H1 (cell line): ENCODE measurements around the gene FAM193A. TPM values are rescaled to one million over a fixed set of nuclear protein-coding genes. Genes with fewer than 3 reads are reported as not detected.
"Not testable (repeated sequence)": the region's sequence is repeated elsewhere in the genome, so short reads cannot be mapped to it uniquely, and the experiment has no call there.

ENCODE experiments used
- CTCF ChIA-PET: fragments of 300-600 bp; sonication (Branson Sonifier 250); formaldehyde crosslinking; loops from one replicate; lab custom pipeline; 2021; ENCODE audit not compliant: partially characterized antibody; lab: Charles Lee
- POLR2A ChIA-PET: fragments of 300-600 bp; sonication (Branson Sonifier 250); formaldehyde crosslinking; loops from one replicate; lab custom pipeline; 2021; ENCODE audit warnings: inconsistent platforms; ENCODE audit not compliant: partially characterized antibody; lab: Charles Lee
- DNase-seq, 2 experiments: peaks; one replicate each; pipeline versions ENCODE4 v3.0.0 to v3.0.0-alpha.2; 2010 to 2022; ENCODE audit warnings: low spot score in 2 of 2, low read depth in 1 of 2, mixed read lengths in 1 of 2
- FAIRE-seq: peaks from 2 replicates; lab custom pipeline; 2011; peaks lifted over from hg19 to GRCh38; lab: Jason Lieb, UNC
- H2AFZ ChIP-seq: 2 replicates; pipeline ENCODE4 v1.8.1; 2012; ENCODE audit warnings: low read length, inconsistent platforms
- H2AK5ac ChIP-seq: 2 replicates; pipeline ENCODE4 v1.6.1; 2013; ENCODE audit warnings: low read depth, low read length
- H2BK120ac ChIP-seq: replicated peaks from 2 replicates; pipeline ENCODE3; 2013; ENCODE audit warnings: low read depth, low read length, inconsistent platforms
- H2BK12ac ChIP-seq: 2 replicates; pipeline ENCODE4 v1.6.1; 2013; ENCODE audit warnings: low read depth, low read length
- H2BK15ac ChIP-seq: 2 replicates; pipeline ENCODE4 v1.6.1; 2013; ENCODE audit warnings: low read length
- H2BK20ac ChIP-seq: 2 replicates; pipeline ENCODE4 v1.6.1; 2013; ENCODE audit warnings: low read length
- H2BK5ac ChIP-seq: 2 replicates; pipeline ENCODE4 v1.6.1; 2013; ENCODE audit warnings: low read depth, low read length
- H3K14ac ChIP-seq: 2 replicates; pipeline ENCODE4 v1.6.1; 2013; ENCODE audit warnings: inconsistent platforms; ENCODE audit not compliant: insufficient read length
- H3K18ac ChIP-seq: 2 replicates; pipeline ENCODE4 v1.6.1; 2013; ENCODE audit warnings: low read length; ENCODE audit errors: extremely low read depth
- H3K23ac ChIP-seq: 2 replicates; pipeline ENCODE4 v1.6.1; 2013; ENCODE audit warnings: inconsistent platforms; ENCODE audit not compliant: insufficient read length
- H3K23me2 ChIP-seq: 2 replicates; pipeline ENCODE4 v1.6.1; 2013; ENCODE audit warnings: low read depth, low read length
- H3K27ac ChIP-seq: 2 replicates; pipeline ENCODE4 v1.6.1; 2011; ENCODE audit warnings: low read depth, low read length, inconsistent platforms
- H3K27me3 ChIP-seq, 4 experiments: replicated peaks in 1 of 4; 1 replicate in 1 of 4; 2 replicates in 3 of 4; pipeline versions ENCODE4 v1.6.1 to v1.8.1; 2011 to 2013; ENCODE audit warnings: low read length in 3 of 4, mild to moderate bottlenecking in 3 of 4, inconsistent platforms in 2 of 4, mixed read lengths in 2 of 4, moderate library complexity in 1 of 4; ENCODE audit not compliant: control insufficient read depth in 3 of 4, insufficient read depth in 3 of 4; ENCODE audit errors: extremely low read depth in 1 of 4
- H3K36me3 ChIP-seq, 4 experiments: 2 replicates each; pipeline versions ENCODE4 v1.6.1 to v1.8.1; 2011 to 2013; ENCODE audit warnings: mild to moderate bottlenecking in 4 of 4, low read length in 3 of 4, moderate library complexity in 2 of 4, control low read depth in 1 of 4, inconsistent platforms in 1 of 4; ENCODE audit not compliant: insufficient read depth in 4 of 4, control insufficient read depth in 2 of 4
- H3K4ac ChIP-seq: replicated peaks from 2 replicates; pipeline ENCODE3; 2013; ENCODE audit warnings: low read length, low read depth, mixed read lengths, inconsistent platforms; ENCODE audit not compliant: insufficient read length
- H3K4me1 ChIP-seq, 4 experiments: replicated peaks in 1 of 4; 1 replicate in 1 of 4; 2 replicates in 3 of 4; pipeline versions ENCODE4 v1.6.1 to v1.8.1; 2011 to 2013; ENCODE audit warnings: low read length in 3 of 4, inconsistent platforms in 2 of 4, mixed read lengths in 1 of 4; ENCODE audit not compliant: insufficient read depth in 4 of 4, control insufficient read depth in 3 of 4
- H3K4me2 ChIP-seq, 2 experiments: 2 replicates each; pipeline versions ENCODE4 v1.6.1 to v1.8.1; 2011 to 2013; ENCODE audit warnings: low read depth in 2 of 2, low read length in 2 of 2, control low read depth in 1 of 2, inconsistent platforms in 1 of 2, mild to moderate bottlenecking in 1 of 2; ENCODE audit not compliant: insufficient read depth in 1 of 2
- H3K4me3 ChIP-seq, 4 experiments: fragments of 200-600, 300-600 bp in 1 of 4; sonication (generic), shearing (Covaris generic), sonication (Bioruptor Twin) in 1 of 4; 2 replicates each; pipeline versions ENCODE4 v1.5.1 to v1.8.1; 2011 to 2016; ENCODE audit warnings: low read length in 4 of 4, low read depth in 3 of 4, control low read depth in 2 of 4, inconsistent platforms in 2 of 4, mild to moderate bottlenecking in 2 of 4, mixed read lengths in 1 of 4, moderate library complexity in 1 of 4; ENCODE audit not compliant: insufficient read depth in 2 of 4; ENCODE audit errors: extremely low read depth in 1 of 4
- H3K56ac ChIP-seq: replicated peaks from 2 replicates; pipeline ENCODE3; 2013; ENCODE audit warnings: low read depth, mild to moderate bottlenecking, mixed read lengths, low read length, inconsistent platforms; ENCODE audit not compliant: insufficient read length
- H3K79me1 ChIP-seq: 2 replicates; pipeline ENCODE4 v1.6.1; 2013; ENCODE audit warnings: low read depth, low read length, control low read depth
- H3K79me2 ChIP-seq, 2 experiments: 2 replicates each; pipeline versions ENCODE4 v1.6.1 to v1.8.1; 2012 to 2013; ENCODE audit warnings: low read length in 2 of 2, mild to moderate bottlenecking in 2 of 2, inconsistent platforms in 1 of 2; ENCODE audit not compliant: insufficient read depth in 2 of 2, control insufficient read depth in 1 of 2
- H3K9ac ChIP-seq, 4 experiments: replicated peaks in 1 of 4; 1 replicate in 1 of 4; 2 replicates in 3 of 4; pipeline versions ENCODE4 v1.6.1 to v1.8.1; 2011 to 2013; ENCODE audit warnings: low read depth in 3 of 4, low read length in 3 of 4, control low read depth in 2 of 4, mild to moderate bottlenecking in 2 of 4, moderate library complexity in 2 of 4, inconsistent platforms in 1 of 4; ENCODE audit errors: extremely low read depth in 1 of 4
- H3K9me3 ChIP-seq, 2 experiments: 2 replicates each; pipeline versions ENCODE4 v1.6.1 to v1.8.1; 2012 to 2013; ENCODE audit warnings: mild to moderate bottlenecking in 2 of 2, moderate library complexity in 2 of 2, control low read depth in 1 of 2, inconsistent platforms in 1 of 2, low read depth in 1 of 2, low read length in 1 of 2, mixed read lengths in 1 of 2; ENCODE audit not compliant: insufficient read depth in 2 of 2
- H4K20me1 ChIP-seq, 2 experiments: replicated peaks in 1 of 2; 2 replicates each; pipeline versions ENCODE3 to v1.8.1; 2011 to 2013; ENCODE audit warnings: inconsistent platforms in 2 of 2, low read length in 2 of 2, mild to moderate bottlenecking in 1 of 2; ENCODE audit not compliant: insufficient read depth in 2 of 2, control insufficient read depth in 1 of 2
- H4K5ac ChIP-seq: 2 replicates; pipeline ENCODE4 v1.6.1; 2013; ENCODE audit warnings: low read length, low read depth, mixed read lengths, inconsistent platforms; ENCODE audit not compliant: insufficient read length
- H4K8ac ChIP-seq: 2 replicates; pipeline ENCODE4 v1.8.0; 2013; ENCODE audit warnings: mild to moderate bottlenecking, moderate library complexity, low read length, inconsistent platforms; ENCODE audit not compliant: insufficient read depth; ENCODE audit errors: extremely low read depth
- H4K91ac ChIP-seq: replicated peaks from 2 replicates; pipeline ENCODE3; 2013; ENCODE audit warnings: low read length, mixed read lengths, inconsistent platforms; ENCODE audit not compliant: insufficient read length
- WGBS, 2 experiments: shearing (Covaris generic) in 1 of 2; methylation state at CpG; one replicate each; pipeline versions ENCODE4 v1.1.6 to v1.1.7; 2013 to 2015; ENCODE audit warnings: low lambda C conversion rate in 2 of 2, mixed read lengths in 2 of 2, inconsistent platforms in 1 of 2, low coverage in 1 of 2, missing lambda C conversion rate in 1 of 2; ENCODE audit not compliant: insufficient replicate concordance in 2 of 2, insufficient coverage in 1 of 2, insufficient read length in 1 of 2; ENCODE audit errors: extremely low coverage in 1 of 2, missing lambda C conversion rate in 1 of 2; 5-methylcytosine and 5-hydroxymethylcytosine counted together
- polyA plus RNA-seq, 7 experiments: library from polyadenylated mRNA; depleted of rRNA in 3 of 7; stranded (reverse) in 5 of 7; unstranded in 2 of 7; fragments of >200 nt in 5 of 7; fragments of 200-250 nt in 2 of 7; gene quantifications; 1 replicate in 5 of 7; 2 replicates in 1 of 7; 4 replicates in 1 of 7; pipeline versions ENCODE4 v1.2.1 to v1.2.3, GENCODE V29; 2011 to 2013; ENCODE audit warnings: missing spikeins in 2 of 7, mixed read lengths in 2 of 7
- total RNA-seq: library from RNA; stranded (reverse); fragmentation: NEBNext Ultra II Directional; extraction: Animal tissue kit (Norgen Biotek cat#: 25700); gene quantifications from 2 replicates; pipeline ENCODE4 v1.2.1, GENCODE V29; 2021

The FAM193A gene
- total and polyA plus RNA-seq, 2 of the 8 experiments (the other 6 are each of a cell fraction or from before 2014, with no cell fraction given) = 8.7 to 26.2 TPM

- H3K18ac ChIP-seq, CTCF ChIA-PET, DNase-seq, H2BK120ac ChIP-seq, H3K4me2 ChIP-seq, H4K91ac ChIP-seq, H3K27ac ChIP-seq, H2BK5ac ChIP-seq, H3K4ac ChIP-seq, H3K56ac ChIP-seq, H3K79me2 ChIP-seq, H3K23ac ChIP-seq, H4K8ac ChIP-seq, H3K9me3 ChIP-seq, H3K27me3 ChIP-seq, H3K4me3 ChIP-seq, H2BK12ac ChIP-seq, FAIRE-seq, H3K14ac ChIP-seq, H2AFZ ChIP-seq, H2BK20ac ChIP-seq, H4K5ac ChIP-seq, H3K9ac ChIP-seq, H3K23me2 ChIP-seq, H2BK15ac ChIP-seq, H3K4me1 ChIP-seq, H2AK5ac ChIP-seq: not testable (repeated sequence)
- peaks cover 26 to 62% (median 47%) of the 10 kb centered on the region in 4 experiments for H3K36me3 ChIP-seq
- POLR2A ChIA-PET = interaction anchor here (1.2 to 1.7 kb wide), 2 partner anchors 9 to 19 kb away, joined by 4 to 6 read pairs; no protein-coding TSS in a partner anchor
- H3K79me1 ChIP-seq = peaks cover 13% of the 10 kb centered on the region; the same call in 1 of the 2 replicates
- WGBS, 2 experiments = 93% methylated on average over 9 of the region's 9 CpGs; no CpG with 5 or more reads in 1 of the 2 experiments
- peaks cover 10 to 13% of the 10 kb centered on the region in 2 experiments for H4K20me1 ChIP-seq
These were observed 22.3 kb upstream of the FAM193A start for GRCh38 chr4:2514193-2514592.

DNA sequence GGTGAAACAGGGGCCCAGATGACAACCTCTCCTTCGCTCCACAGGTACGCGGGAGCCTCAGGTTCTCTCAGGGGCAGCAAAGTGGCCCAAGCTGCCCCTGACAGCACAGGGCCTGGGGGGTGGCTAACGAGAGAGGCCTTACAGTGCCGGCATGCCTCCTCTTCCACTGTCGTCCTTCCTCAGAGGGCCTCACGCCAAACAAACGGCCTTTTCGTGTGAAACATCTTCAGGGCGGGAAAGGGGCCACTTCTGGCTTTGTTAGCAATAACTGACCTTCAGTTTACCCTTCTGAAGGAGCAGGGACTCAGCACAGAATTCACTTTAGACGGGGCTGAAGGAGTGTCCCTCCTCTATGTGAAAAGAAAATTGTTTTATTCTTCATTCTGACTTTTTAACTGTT is 21.5 kb upstream of the FAM193A start:
- H2BK120ac ChIP-seq, H3K18ac ChIP-seq, H3K9ac ChIP-seq, H3K9me3 ChIP-seq, H4K91ac ChIP-seq, H3K56ac ChIP-seq, H4K8ac ChIP-seq, H3K4ac ChIP-seq, H3K4me3 ChIP-seq, H2AFZ ChIP-seq, H2BK15ac ChIP-seq, H3K79me1 ChIP-seq, H2BK20ac ChIP-seq, H2AK5ac ChIP-seq, H3K14ac ChIP-seq, H3K79me2 ChIP-seq, H2BK5ac ChIP-seq, H4K5ac ChIP-seq, H3K27ac ChIP-seq, H3K23ac ChIP-seq, H3K27me3 ChIP-seq, DNase-seq, FAIRE-seq, H3K4me1 ChIP-seq, H3K23me2 ChIP-seq, H3K4me2 ChIP-seq, H2BK12ac ChIP-seq, POLR2A ChIA-PET, CTCF ChIA-PET: not testable (repeated sequence)
- Histone ChIP-seq H4K20me1 (peaks cover 8 to 13% of the 10 kb centered on the region in 2 experiments), H3K36me3 (peaks cover 22 to 55% (median 42%) of the 10 kb centered on the region in 4 experiments)
- 96% methylated on average over 8 of the region's 11 CpGs; no CpG with 5 or more reads in 1 of the 2 experiments for WGBS, 2 experiments
